Measurements from ENCODE around the gene SPDYE1. TPM values are rescaled to one million over a fixed set of nuclear protein-coding genes. Genes with fewer than 3 reads are reported as not detected.
A peak's percentile ranks its signal among the peaks of the same experiment; 100 is the strongest.
"Not testable (repeated sequence)": the region's sequence is repeated elsewhere in the genome, so short reads cannot be mapped to it uniquely, and the experiment has no call there.

SPDYE1 gene
- total RNA-seq, 4 donors from 2014 or later = not detected

DNA sequence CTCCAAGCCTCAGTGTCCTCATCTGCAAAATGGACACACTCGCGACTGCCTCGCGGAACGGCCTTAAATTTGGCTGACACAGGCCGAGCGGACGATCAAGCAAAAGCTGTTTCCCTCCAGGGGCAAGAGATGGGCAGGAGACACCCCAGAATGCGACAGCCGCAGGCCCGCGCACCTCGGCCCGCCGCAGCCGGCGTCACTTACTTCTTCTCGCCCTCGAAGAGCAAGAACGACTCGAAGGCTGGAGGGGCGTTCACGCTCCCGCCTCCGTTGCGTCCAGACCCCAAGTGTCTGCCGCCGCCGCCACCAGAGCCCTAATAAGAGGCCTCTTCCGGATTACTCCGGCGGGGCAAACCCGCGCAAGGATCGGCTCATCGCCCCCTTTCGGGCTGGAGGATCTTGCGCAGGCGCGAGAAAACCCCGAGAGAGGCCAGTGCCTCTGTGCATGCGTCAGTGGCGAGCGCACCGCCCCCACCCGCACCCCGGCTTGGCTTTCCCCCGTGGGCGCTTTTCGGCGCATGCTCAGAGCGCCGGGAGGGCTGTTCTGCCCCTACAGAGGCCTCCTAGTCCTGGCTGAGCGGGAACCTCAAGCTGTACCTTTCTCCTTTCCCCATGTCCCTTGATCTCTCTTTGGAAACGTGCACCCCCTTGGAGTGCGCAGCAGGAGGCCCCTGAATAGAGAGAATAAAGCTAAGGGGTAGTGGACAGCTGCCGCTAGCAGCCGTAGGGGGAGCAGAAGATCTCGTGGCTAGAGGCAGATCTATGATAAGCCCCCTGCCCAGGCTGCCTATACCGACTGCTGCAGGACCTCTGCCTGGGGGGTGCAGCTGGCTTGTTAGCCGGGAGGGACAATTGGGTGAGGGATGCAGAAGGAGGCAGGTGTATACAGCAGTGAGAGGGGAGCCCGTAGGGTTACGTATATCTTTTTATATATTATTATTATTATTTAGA lies 21.4 kb downstream of the SPDYE1 start:
- DNase-seq (ENCODE audit: low spot score) = peak; percentile 85
- ATAC-seq (ENCODE audit: low FRiP score) = peak; percentile 98
- TF ChIP-seq, protein P1, sequence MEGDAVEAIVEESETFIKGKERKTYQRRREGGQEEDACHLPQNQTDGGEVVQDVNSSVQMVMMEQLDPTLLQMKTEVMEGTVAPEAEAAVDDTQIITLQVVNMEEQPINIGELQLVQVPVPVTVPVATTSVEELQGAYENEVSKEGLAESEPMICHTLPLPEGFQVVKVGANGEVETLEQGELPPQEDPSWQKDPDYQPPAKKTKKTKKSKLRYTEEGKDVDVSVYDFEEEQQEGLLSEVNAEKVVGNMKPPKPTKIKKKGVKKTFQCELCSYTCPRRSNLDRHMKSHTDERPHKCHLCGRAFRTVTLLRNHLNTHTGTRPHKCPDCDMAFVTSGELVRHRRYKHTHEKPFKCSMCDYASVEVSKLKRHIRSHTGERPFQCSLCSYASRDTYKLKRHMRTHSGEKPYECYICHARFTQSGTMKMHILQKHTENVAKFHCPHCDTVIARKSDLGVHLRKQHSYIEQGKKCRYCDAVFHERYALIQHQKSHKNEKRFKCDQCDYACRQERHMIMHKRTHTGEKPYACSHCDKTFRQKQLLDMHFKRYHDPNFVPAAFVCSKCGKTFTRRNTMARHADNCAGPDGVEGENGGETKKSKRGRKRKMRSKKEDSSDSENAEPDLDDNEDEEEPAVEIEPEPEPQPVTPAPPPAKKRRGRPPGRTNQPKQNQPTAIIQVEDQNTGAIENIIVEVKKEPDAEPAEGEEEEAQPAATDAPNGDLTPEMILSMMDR (IDR thresholded peaks at IDR 0.05) = peak in 1 of 3 donors; percentile 10

DNA sequence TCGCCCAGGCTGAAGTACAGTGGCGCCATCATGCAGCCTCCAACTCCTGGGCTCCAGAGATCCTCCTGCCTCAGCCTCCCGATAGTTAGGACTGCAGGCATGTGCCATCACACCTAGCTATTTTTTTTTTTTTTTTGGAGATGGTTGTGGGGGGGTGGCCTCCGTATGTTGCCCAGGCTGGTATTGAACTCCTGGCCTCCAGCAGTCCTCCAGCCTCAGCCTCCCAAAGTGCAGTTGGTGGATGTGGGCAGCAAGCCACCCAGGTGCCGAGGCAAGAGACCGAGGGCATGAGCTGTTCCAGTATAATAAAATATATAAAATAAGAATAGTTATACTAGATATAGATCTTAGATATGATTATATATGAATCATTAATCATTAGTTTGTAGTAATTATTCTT lies 22.1 kb downstream of the SPDYE1 start:
- ATAC-seq (ENCODE audit: low FRiP score); DNase-seq (ENCODE audit: low spot score): not testable (repeated sequence)

DNA sequence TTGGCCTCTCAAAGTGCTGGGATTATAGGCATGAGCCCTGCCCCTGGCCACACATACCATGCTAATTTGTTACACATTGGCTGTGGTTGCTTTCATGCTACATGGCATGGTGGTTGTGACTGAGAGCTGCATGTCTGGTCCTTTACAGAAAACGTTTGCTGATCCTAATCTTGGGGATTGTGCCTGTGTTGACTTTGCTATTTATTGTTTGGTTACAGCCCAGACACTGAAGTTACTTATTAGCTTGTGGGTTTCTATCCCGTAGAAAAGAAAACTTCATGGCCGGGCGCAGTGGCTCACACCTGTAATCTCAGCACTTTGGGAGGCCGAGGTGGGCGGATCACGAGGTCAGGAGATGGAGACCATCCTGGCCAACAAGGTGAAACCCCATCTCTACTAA lies 24.4 kb downstream of the SPDYE1 start:
- ATAC-seq (ENCODE audit: low FRiP score); DNase-seq (ENCODE audit: low spot score): not testable (repeated sequence)

DNA sequence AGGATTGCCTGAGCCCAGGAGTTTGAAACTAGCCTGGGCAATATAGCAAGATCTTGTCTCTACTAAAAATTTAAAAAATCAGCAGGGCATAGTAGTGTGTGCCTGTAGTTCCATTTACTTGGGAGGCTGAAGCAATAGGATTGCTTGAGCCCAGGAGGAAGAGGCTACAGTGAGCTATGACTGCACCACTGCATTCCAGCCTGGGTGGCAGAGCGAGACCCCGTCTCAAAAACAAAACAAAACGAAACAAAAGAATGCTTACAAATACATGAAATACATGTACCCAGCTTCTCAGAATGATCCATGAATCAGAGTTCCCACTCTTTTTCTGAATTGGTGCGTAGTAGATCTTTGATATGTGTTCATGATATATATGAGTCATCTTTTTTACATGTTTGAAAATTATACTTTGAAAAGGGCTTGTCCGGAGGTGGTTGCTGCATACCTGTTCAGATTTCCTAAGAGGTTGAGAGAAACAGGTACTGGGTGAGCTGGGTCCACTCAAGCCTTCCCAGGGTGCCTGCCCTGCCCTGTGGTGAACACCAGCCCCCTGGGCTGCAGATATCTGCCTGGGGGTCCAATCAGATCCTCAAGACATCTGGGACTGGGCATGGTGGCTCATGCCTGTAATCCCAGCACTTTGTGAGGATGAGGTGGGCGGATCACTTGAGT lies 25.2 kb downstream of the SPDYE1 start:
- not testable (repeated sequence) for DNase-seq (ENCODE audit: low spot score); ATAC-seq (ENCODE audit: low FRiP score)

DNA sequence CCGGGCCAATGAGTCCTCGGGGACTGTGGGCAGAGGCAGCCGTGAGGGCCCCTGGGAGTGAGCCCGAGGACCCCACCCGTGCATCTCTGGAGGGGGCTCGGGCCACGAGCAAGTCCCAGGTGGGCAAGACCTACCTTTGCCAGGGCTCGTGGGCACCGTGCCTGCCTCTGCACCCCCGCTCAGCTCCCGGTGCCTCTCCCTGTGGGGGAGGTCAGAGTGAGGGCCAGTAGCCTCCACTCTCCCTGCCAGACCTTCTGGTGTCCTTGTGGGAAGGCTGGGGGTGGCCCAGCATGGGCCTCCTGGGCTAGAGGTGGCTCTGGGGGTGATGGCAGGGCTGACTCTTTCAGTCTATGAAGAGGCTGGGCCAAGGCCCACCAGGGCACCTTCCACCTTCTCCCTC lies 31.7 kb downstream of the SPDYE1 start:
- not testable (repeated sequence) for ATAC-seq (ENCODE audit: low FRiP score); DNase-seq (ENCODE audit: low spot score)

DNA sequence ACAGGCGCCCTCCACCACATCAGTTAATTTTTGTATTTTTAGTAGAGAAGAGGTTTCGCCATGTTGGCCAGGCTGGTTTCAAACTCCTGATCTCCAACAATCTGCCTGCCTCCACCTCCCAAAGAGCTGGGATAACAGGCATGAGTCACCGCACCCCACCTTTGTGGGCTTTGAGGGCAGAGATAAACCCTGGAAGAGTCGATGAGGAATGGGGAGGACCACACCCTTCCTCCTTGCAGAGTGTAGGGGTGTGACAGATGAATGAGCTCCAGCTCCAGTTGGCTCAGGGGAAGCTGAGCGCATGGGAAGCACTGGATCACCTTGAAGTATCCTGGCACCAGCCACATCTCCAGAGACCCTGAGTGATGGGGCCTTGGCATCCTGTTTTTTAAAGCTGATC lies 32.3 kb downstream of the SPDYE1 start:
- DNase-seq (ENCODE audit: low spot score) = not testable (repeated sequence)

DNA sequence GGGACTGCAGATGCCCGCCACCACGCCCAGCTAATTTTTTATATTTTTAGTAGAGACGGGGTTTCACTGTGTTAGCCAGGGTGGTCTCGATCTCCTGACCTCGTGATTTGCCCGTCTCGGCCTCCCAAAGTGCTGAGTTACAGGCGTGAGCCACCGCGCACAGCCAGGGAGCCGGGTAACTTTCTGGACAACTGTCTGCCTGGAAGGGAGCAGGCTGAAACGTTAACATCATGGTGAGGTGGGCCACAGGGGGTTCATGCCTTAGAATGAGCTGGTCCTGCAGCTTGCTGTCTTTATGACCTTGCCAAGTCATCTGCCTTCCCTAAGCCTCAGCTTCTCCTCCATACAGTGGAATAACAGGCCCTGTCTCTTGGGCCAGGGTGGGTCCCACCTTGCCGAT lies 33.6 kb downstream of the SPDYE1 start:
- ATAC-seq (ENCODE audit: low FRiP score) = not testable (repeated sequence)

More for the DNA sequence above, 32.3 kb downstream of the SPDYE1 start:
- ATAC-seq (ENCODE audit: low FRiP score) = peak; percentile 28

DNA sequence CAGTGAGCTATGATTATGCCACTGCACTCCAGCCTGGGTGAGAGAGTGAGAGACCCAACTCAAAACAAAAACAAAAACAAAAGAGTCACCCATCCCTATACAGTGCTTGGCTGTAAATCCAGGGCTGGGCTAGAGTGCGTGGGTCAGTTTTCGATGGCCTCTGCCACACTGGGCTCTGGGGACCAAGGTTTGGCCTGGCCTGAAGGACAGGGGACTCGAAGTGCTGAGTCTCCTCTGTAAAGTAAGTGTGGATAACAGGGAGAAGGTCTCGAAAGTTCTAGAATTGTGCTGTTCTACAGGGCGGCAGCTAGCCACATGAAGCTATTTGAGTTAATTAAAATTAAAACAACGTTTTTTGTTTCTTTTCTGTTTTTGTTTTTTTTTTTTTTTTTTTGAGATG lies 34.3 kb downstream of the SPDYE1 start:
- not testable (repeated sequence) for DNase-seq (ENCODE audit: low spot score); ATAC-seq (ENCODE audit: low FRiP score)

More for the DNA sequence above, 33.6 kb downstream of the SPDYE1 start:
- not testable (repeated sequence) for DNase-seq (ENCODE audit: low spot score)

DNA sequence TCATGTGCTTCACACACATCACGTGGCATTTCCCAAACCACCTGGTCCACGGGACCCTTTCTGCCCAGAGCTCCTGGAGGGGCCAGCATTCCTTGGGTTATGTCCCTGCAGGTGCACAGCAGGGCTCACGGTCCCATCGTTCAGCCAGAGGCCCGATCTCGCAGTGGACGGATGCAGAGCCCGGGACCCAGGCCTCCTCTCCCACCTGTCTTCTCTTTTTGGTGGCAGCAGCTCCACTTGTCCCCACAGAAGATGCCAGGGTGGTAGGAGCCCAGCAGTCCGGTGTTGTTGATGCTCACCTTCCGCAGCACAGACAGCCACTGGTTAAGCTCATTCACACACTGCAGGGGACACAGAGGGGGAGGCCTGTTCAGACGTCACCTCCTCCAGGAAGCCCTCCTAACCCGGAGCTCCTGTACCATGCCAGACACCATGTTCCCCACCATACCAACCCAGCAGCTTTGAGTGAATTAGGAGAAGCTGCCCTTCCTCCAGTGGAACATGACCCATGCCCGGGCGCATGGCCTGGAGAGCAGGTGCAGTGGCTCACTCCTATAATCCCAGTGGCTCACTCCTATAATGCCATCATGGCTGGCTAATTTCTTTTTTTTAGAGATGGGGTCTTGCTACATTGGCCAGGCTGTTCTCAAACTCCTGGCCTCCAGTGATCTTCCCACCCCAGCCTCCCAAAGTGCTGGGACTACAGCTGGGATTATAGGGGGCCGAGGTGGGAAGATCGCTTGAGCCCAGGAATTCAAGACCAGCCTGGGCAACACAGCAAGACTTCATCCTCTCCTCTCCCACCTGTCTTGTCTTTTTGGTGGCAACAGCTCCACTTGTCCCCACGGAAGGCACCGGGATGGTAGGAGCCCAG lies 36.5 kb downstream of the SPDYE1 start:
- ATAC-seq (ENCODE audit: low FRiP score); DNase-seq (ENCODE audit: low spot score): not testable (repeated sequence)

DNA sequence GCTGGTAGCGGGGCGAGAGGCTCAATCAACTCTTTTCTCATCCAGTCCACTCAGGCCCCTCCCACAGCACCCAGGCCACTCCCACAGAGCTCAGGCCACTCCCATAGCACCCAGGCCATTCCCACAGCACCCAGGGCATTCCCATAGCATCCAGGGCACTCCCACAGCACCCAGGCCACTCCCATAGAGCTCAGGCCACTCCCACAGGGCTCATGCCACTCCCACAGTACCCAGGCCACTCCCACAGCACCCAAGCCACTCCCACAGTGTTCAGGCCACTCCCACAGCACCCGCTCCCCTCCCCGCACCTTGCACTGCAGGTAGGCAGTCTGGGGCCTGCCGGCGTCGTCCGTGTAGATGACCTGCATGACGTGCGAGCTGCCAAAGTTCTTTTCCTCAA lies 38.7 kb downstream of the SPDYE1 start:
- ATAC-seq (ENCODE audit: low FRiP score); DNase-seq (ENCODE audit: low spot score): not testable (repeated sequence)

DNA sequence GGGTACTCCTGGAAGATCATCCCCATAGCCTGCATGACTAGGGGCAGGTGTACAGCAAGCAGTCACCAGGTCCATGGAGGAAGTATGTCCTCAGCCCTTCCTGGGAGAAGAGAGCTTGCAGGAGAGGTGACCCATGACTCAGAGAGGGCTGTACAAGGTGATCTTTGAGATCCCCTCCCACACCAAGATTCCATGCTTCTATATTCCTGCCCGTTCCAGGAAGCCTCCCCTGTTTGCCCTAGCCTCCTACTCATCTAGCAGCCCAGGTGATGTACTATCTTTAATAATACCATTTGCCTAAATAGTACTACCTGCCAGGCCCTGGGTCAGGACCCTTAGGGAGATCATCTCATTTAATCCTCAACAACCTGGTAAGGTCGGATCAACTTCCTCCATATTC lies 40.3 kb downstream of the SPDYE1 start:
- DNase-seq (ENCODE audit: low spot score); ATAC-seq (ENCODE audit: low FRiP score): not testable (repeated sequence)

DNA sequence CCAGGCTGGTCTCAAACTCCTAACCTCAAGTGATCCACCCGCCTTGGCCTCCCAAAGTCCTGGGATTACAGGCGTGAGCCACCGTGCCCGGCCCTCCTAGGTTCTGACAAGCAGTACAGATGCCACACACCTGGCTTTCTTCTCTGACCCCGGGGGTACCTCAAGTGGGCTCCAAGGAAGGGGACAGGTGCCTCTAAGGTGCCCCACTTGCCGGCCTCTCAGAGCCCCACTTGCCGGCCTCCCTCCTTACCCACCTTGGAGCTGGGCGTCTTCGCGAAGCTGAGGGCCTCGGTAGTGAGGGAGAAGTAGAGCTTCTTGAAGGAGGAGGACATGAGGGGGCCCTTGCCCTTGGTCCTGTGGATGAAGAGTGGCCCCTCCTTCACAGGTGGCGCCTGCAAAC lies 40.9 kb downstream of the SPDYE1 start:
- ATAC-seq (ENCODE audit: low FRiP score) = peak; percentile 0
- not testable (repeated sequence) for DNase-seq (ENCODE audit: low spot score)

DNA sequence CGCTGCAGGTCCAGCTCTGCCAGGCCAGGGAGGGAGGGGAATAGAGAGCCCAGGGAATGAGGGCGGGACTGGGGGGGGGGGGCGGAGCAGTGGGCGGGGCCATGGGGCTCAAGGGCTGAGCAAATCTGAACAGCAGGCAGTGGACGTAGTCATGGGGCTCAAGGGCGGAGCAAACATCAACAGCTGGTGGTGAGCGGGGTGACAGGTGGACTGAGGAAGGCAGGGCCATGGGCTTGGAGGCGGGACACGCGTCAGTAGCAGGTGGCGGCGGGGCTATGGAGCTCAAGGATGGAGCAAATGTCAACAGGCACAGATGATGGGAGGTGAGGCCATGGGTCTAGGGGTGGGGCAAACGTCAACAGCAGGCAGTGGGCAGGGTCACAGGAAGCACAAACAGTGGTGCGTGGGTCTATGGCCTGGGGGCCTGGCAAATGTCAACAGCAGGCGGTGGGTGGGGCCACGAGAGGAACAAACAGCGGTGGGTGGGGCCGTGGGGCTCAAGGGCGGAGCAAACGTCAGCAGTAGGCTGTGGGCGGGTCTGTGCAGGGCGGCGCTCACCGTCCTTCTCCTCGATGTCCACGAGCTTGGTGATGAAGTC lies 41.4 kb downstream of the SPDYE1 start:
- DNase-seq (ENCODE audit: low spot score) (peak; percentile 92), ATAC-seq (ENCODE audit: low FRiP score) (peak; percentile 95)

DNA sequence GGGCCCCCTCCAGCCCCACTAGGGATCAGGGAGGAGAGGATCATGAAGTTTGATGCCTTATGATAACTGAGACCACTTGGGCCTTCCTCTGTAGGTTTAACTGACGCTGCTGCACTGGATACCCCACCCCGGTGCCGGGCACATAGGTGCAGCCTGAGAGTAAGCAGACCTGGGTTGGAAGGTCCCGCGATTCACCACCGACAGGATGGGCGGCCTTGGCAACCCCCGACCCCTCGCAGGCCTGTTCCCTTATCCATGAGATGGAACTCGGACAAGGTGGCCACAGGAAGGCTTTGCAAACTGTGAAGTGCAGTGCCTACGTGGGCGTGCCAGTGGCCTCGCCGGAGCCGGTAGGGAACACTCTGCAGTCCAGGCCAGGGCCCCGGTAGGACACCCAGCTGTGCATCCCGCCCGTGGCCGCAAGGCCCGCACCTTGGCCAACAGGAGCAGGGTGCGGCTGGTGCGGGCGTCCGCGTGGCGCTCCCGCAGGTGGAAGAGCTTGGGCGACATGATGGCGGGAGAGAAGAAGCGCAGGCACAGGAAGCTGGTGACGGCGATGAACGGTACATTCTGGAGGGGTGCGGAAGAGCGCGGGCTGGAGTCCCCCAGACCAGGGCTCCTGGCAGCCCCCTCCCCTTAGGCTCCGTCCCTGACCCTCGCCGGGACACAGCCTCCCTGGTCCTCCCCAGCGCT lies 42.2 kb downstream of the SPDYE1 start:
- not testable (repeated sequence) for DNase-seq (ENCODE audit: low spot score); ATAC-seq (ENCODE audit: low FRiP score)

DNA sequence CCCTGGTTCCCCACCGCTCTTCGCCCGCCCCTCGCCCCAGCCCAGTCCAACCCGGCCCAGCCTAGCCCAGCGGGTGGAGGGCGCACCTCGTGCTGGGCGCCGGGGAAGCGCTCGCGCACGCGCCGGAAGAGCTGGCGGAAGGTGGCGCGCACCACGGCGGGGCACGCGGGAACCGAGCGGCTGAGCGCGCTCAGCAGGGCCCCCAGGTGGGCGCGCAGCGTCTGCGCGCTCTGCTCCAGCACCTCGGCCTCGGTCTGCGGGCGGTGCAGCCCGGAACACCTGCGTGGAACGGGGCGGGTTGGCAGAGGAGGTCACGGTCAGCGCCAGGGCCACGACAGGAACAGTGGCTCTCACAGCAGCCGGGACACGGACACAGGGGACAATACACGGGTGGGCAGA lies 42.8 kb downstream of the SPDYE1 start:
- not testable (repeated sequence) for DNase-seq (ENCODE audit: low spot score); ATAC-seq (ENCODE audit: low FRiP score)
